Endothelial cell (in vitro differentiated cells): ENCODE measurements around the gene HLF. TPM values are rescaled to one million over a fixed set of nuclear protein-coding genes. Genes with fewer than 3 reads are reported as not detected.

Experiments used
- DNase-seq: peaks from one replicate; pipeline ENCODE4 v3.0.0; 2021; ENCODE audit warnings: low spot score
- H3K27ac Mint-ChIP-seq: one replicate; pipeline ENCODE4 v1.8.0; 2021; ENCODE audit warnings: mixed read lengths, inconsistent platforms; ENCODE audit not compliant: unreplicated experiment
- H3K27me3 Mint-ChIP-seq: one replicate; pipeline ENCODE4 v1.8.0; 2021; ENCODE audit warnings: mild to moderate bottlenecking, moderate library complexity, mixed read lengths, inconsistent platforms; ENCODE audit not compliant: unreplicated experiment
- H3K36me3 Mint-ChIP-seq: one replicate; pipeline ENCODE4 v1.8.0; 2021; ENCODE audit warnings: mild to moderate bottlenecking, low read depth, mixed read lengths, inconsistent platforms; ENCODE audit not compliant: unreplicated experiment
- H3K4me1 Mint-ChIP-seq: one replicate; pipeline ENCODE4 v1.8.0; 2021; ENCODE audit warnings: mild to moderate bottlenecking, mixed read lengths, inconsistent platforms; ENCODE audit not compliant: unreplicated experiment
- H3K4me3 Mint-ChIP-seq: one replicate; pipeline ENCODE4 v1.8.0; 2021; ENCODE audit warnings: mild to moderate bottlenecking, mixed read lengths, inconsistent platforms; ENCODE audit not compliant: unreplicated experiment
- H3K9me3 Mint-ChIP-seq: one replicate; pipeline ENCODE4 v1.8.0; 2021; ENCODE audit warnings: mixed read lengths, inconsistent platforms; ENCODE audit not compliant: unreplicated experiment
- CTCF ChIP-seq: fragments of 200-600 bp; sonication (generic); IDR thresholded peaks from one replicate; pipeline ENCODE4 v1.5.0; 2021; ENCODE audit warnings: antibody characterized with exemption; ENCODE audit not compliant: unreplicated experiment
- total RNA-seq: library from RNA; stranded (reverse); fragmentation: NEBNext Ultra II Directional; extraction: Animal tissue kit (Norgen Biotek cat#: 25700); gene quantifications from one replicate; pipeline ENCODE4 v1.2.1, GENCODE V29; 2021; ENCODE audit not compliant: unreplicated experiment

Gene HLF
- total RNA-seq, 1 donor from 2014 or later, result not detected

GRCh38 chr17:55282741-55283140, 18.0 kb downstream of the HLF start:
- TF ChIP-seq CTCF, result no peak
- H3K4me3 Mint-ChIP-seq, result no peak overlapping the region
- H3K36me3 Mint-ChIP-seq, result no peaks in the 10 kb centered on the region
- DNase-seq, result no peak
- H3K9me3 Mint-ChIP-seq, result no peaks in the 10 kb centered on the region
- peaks cover 6% of the 10 kb centered on the region for H3K27me3 Mint-ChIP-seq
- no peak overlapping the region for H3K27ac Mint-ChIP-seq
- H3K4me1 Mint-ChIP-seq, result peaks cover 8% of the 10 kb centered on the region

GRCh38 chr17:55283256-55283965, 18.7 kb downstream of the HLF start:
- no peak for TF ChIP-seq CTCF
- Mint-ChIP-seq H3K4me1 (peaks cover 8% of the 10 kb centered on the region), H3K27ac (no peak overlapping the region), H3K4me3 (no peak overlapping the region), H3K27me3 (peaks cover 6% of the 10 kb centered on the region), H3K9me3 (no peaks in the 10 kb centered on the region), H3K36me3 (no peaks in the 10 kb centered on the region)
- no peak for DNase-seq

- no peak for DNase-seq
- H3K27me3 Mint-ChIP-seq, result peaks cover 6% of the 10 kb centered on the region
- no peaks in the 10 kb centered on the region for H3K36me3 Mint-ChIP-seq
- TF ChIP-seq CTCF, result no peak
- peaks cover 8% of the 10 kb centered on the region for H3K4me1 Mint-ChIP-seq
- no peaks in the 10 kb centered on the region for H3K9me3 Mint-ChIP-seq
- H3K27ac Mint-ChIP-seq, result no peak overlapping the region
- no peak overlapping the region for H3K4me3 Mint-ChIP-seq
Measured at GRCh38 chr17:55284001-55284884, 19.5 kb downstream of the HLF start.

GRCh38 chr17:55284944-55285339, 20.2 kb downstream of the HLF start:
- Mint-ChIP-seq H3K9me3 (no peaks in the 10 kb centered on the region), H3K4me3 (no peak overlapping the region), H3K4me1 (peaks cover 8% of the 10 kb centered on the region), H3K36me3 (no peaks in the 10 kb centered on the region), H3K27ac (no peak overlapping the region), H3K27me3 (peaks cover 6% of the 10 kb centered on the region)
- TF ChIP-seq CTCF, result no peak
- DNase-seq, result no peak
